Measurements from ENCODE around the gene DNAH2.

GRCh38 chr17:7881276-7882054, 163.9 kb downstream of the DNAH2 start:
- no peak for TF ChIP-seq CTCF (conservative IDR thresholded peaks at IDR 0.05; ENCODE audit: low read depth, low read length)
- no peak for TF ChIP-seq POLR2A (IDR thresholded peaks at IDR 0.05; ENCODE audit: low read depth, low read length)
- no peak for TF ChIP-seq RCOR1 (IDR thresholded peaks at IDR 0.05; ENCODE audit: insufficient replicate concordance, low read length)
